ENCODE data around the gene IGDCC3. TPM values are rescaled to one million over a fixed set of nuclear protein-coding genes. Genes with fewer than 3 reads are reported as not detected.

The IGDCC3 gene
- 0.28 TPM for polyA plus RNA-seq (2013, experiment 1 of 2; ENCODE audit: insufficient read length)
- 0.42 TPM for polyA plus RNA-seq (2013, experiment 2 of 2; ENCODE audit: insufficient read length)

GRCh38 chr15:65377976-65378366 lies at the start of gene IGDCC3:
Gene IGDCC3 (minus strand): TSS chr15:65378002. CDS start chr15:65377788, 214 bp downstream.
- no peak for DNase-seq

GRCh38 chr15:65426216-65426853 lies 48.5 kb upstream of the IGDCC3 start:
- no peak for DNase-seq

GRCh38 chr15:65424683-65425082 lies 46.9 kb upstream of the IGDCC3 start:
- no peak for DNase-seq

- DNase-seq: no peak
Observed at GRCh38 chr15:65423976-65424679, 46.3 kb upstream of the IGDCC3 start.

- no peak for DNase-seq
Observed at GRCh38 chr15:65423150-65423975, 45.6 kb upstream of the IGDCC3 start.

- DNase-seq: peak; percentile 97
Observed at GRCh38 chr15:65421360-65422215, 43.8 kb upstream of the IGDCC3 start.

GRCh38 chr15:65420975-65421359 lies 43.2 kb upstream of the IGDCC3 start:
- no peak for DNase-seq

- DNase-seq: no peak
Observed at GRCh38 chr15:65418596-65418995, 40.8 kb upstream of the IGDCC3 start.

- peak; percentile 88 for DNase-seq
Observed at GRCh38 chr15:65416845-65417416, 39.1 kb upstream of the IGDCC3 start.

GRCh38 chr15:65414841-65415621 lies 37.2 kb upstream of the IGDCC3 start:
- DNase-seq: peak; percentile 93

GRCh38 chr15:65413760-65414144 lies 36.0 kb upstream of the IGDCC3 start:
- DNase-seq: no peak

GRCh38 chr15:65413051-65413759 lies 35.4 kb upstream of the IGDCC3 start:
- DNase-seq: no peak

GRCh38 chr15:65412556-65412955 lies 34.8 kb upstream of the IGDCC3 start:
- DNase-seq: no peak

GRCh38 chr15:65411465-65412071 lies 33.8 kb upstream of the IGDCC3 start:
- no peak for DNase-seq

- no peak for DNase-seq
Observed at GRCh38 chr15:65410972-65411371, 33.2 kb upstream of the IGDCC3 start.

- DNase-seq: no peak
Observed at GRCh38 chr15:65410036-65410435, 32.2 kb upstream of the IGDCC3 start.

GRCh38 chr15:65409036-65409631 lies 31.3 kb upstream of the IGDCC3 start:
- DNase-seq: peak; percentile 99

- peak; percentile 53 for DNase-seq
Observed at GRCh38 chr15:65408324-65409035, 30.7 kb upstream of the IGDCC3 start.
